ENCODE results near the gene SEMA3B.

- peak in 1 of 6 experiments; percentile 14 for TF ChIP-seq CTCF (IDR thresholded peaks at IDR 0.05)
- no peak for TF ChIP-seq POLR2A (IDR thresholded peaks at IDR 0.05)
Observed at GRCh38 chr3:50258979-50259378, 10.0 kb upstream of the SEMA3B start.
